Small intestine (tissue), 7 donors: ENCODE results near the gene DCAF16. TPM values are rescaled to one million over a fixed set of nuclear protein-coding genes. Genes with fewer than 3 reads are reported as not detected.

Experiments
- DNase-seq, 2 donors: peaks; one replicate each; pipeline versions ENCODE4 v3.0.0 to v3.0.0-alpha.2; 2013
- FAIRE-seq: peaks from 2 replicates; lab custom pipeline; 2012; peaks lifted over from hg19 to GRCh38; lab: Jason Lieb, UNC
- H3K27ac ChIP-seq, 3 donors: one replicate each; pipeline ENCODE4 v1.5.1; 2013; ENCODE audit warnings: low read length in 2 of 3, mild to moderate bottlenecking in 2 of 3, control low read depth in 1 of 3, inconsistent platforms in 1 of 3, low read depth in 1 of 3, moderate library complexity in 1 of 3
- H3K27me3 ChIP-seq, 3 donors: one replicate each; pipeline ENCODE4 v1.6.1; 2013; ENCODE audit warnings: low read length in 3 of 3, inconsistent platforms in 1 of 3; ENCODE audit not compliant: control insufficient read depth in 3 of 3, insufficient read depth in 3 of 3
- H3K36me3 ChIP-seq, 3 donors: one replicate each; pipeline ENCODE4 v1.6.1; 2013; ENCODE audit warnings: low read length in 3 of 3, inconsistent platforms in 1 of 3, low read depth in 1 of 3, mild to moderate bottlenecking in 1 of 3, moderate library complexity in 1 of 3; ENCODE audit not compliant: control insufficient read depth in 3 of 3, insufficient read depth in 2 of 3
- H3K4me1 ChIP-seq, 3 donors: one replicate each; pipeline ENCODE4 v1.6.1; 2013; ENCODE audit warnings: low read length in 2 of 3, inconsistent platforms in 1 of 3, low read depth in 1 of 3, mild to moderate bottlenecking in 1 of 3, moderate library complexity in 1 of 3; ENCODE audit not compliant: control insufficient read depth in 3 of 3, insufficient read depth in 2 of 3
- H3K4me3 ChIP-seq, 3 donors: one replicate each; pipeline ENCODE4 v1.5.1; 2013; ENCODE audit warnings: low read length in 3 of 3, control low read depth in 1 of 3, inconsistent platforms in 1 of 3, low read depth in 1 of 3, mild to moderate bottlenecking in 1 of 3, moderate library complexity in 1 of 3
- H3K9me3 ChIP-seq, 2 donors: one replicate each; pipeline ENCODE4 v1.6.1; 2013; ENCODE audit warnings: low read depth in 1 of 2, low read length in 1 of 2; ENCODE audit not compliant: control insufficient read depth in 2 of 2, insufficient read depth in 1 of 2
- WGBS, 3 donors: extraction: QIAGEN DNeasy Blood & Tissue Kit; methylation state at CpG; one replicate each; pipeline ENCODE4 v1.1.7; 2013; 5-methylcytosine and 5-hydroxymethylcytosine counted together
- polyA plus RNA-seq, 4 donors: library from polyadenylated mRNA; stranded (reverse) in 3 of 4; unstranded in 1 of 4; fragments of 200-250 nt in 3 of 4; fragments of 120-200 nt in 1 of 4; gene quantifications; one replicate each; pipeline versions ENCODE4 v1.2.1 to v1.2.3, GENCODE V29; 2013
- donor health status: healthy with polysubstance abuse.
- donor health status: control.
- donor health status: control.
- donor health status: Bipolar disorder and iron deficiency.
- donor health status: healthy.

Gene DCAF16
- polyA plus RNA-seq, 4 donors = 3.8 to 40.4 (median 8.4) TPM

GRCh38 chr4:17765514-17766286, 44.9 kb downstream of the DCAF16 start:
- no peak for FAIRE-seq

GRCh38 chr4:17763931-17764330, 46.6 kb downstream of the DCAF16 start:
- no peak overlapping the region for H3K4me3 ChIP-seq
- FAIRE-seq (no peak), DNase-seq (no peak)
- H3K4me1 ChIP-seq = no peaks in the 10 kb centered on the region
- WGBS, 3 donors = 34 to 54% (median 46%) methylated on average over 5 of the region's 5 CpGs
- H3K36me3 ChIP-seq = no peaks in the 10 kb centered on the region
- H3K27me3 ChIP-seq = no peaks in the 10 kb centered on the region
- peaks cover 0 to 9% of the 10 kb centered on the region in 2 donors for H3K9me3 ChIP-seq
- no peak overlapping the region for H3K27ac ChIP-seq

More at GRCh38 chr4:17765514-17766286, 44.9 kb downstream of the DCAF16 start:
- Histone ChIP-seq H3K4me1 (no peaks in the 10 kb centered on the region), H3K27me3 (no peaks in the 10 kb centered on the region), H3K9me3 (peaks cover 0 to 9% of the 10 kb centered on the region in 2 donors), H3K36me3 (no peaks in the 10 kb centered on the region), H3K4me3 (no peak overlapping the region), H3K27ac (no peak overlapping the region)
- DNase-seq = no peak
- WGBS, 3 donors = 69 to 87% (median 74%) methylated on average over 11 of the region's 11 CpGs

GRCh38 chr4:17763416-17763815, 47.1 kb downstream of the DCAF16 start:
- no peaks in the 10 kb centered on the region for H3K36me3 ChIP-seq
- no peaks in the 10 kb centered on the region for H3K4me1 ChIP-seq
- H3K27me3 ChIP-seq = no peaks in the 10 kb centered on the region
- no peak overlapping the region for H3K27ac ChIP-seq
- no peak overlapping the region for H3K4me3 ChIP-seq
- H3K9me3 ChIP-seq = peaks cover 0 to 9% of the 10 kb centered on the region in 2 donors
- no peak for FAIRE-seq
- no peak for DNase-seq
- 82 to 93% (median 92%) methylated on average over 3 of the region's 3 CpGs for WGBS, 3 donors

GRCh38 chr4:17762726-17763125, 47.8 kb downstream of the DCAF16 start:
- Histone ChIP-seq H3K4me1 (no peaks in the 10 kb centered on the region), H3K36me3 (no peaks in the 10 kb centered on the region), H3K27me3 (no peaks in the 10 kb centered on the region), H3K9me3 (peaks cover 0 to 9% of the 10 kb centered on the region in 2 donors), H3K27ac (no peak overlapping the region), H3K4me3 (no peak overlapping the region)
- DNase-seq (no peak), FAIRE-seq (no peak)
- 54 to 81% (median 78%) methylated on average over 1 of the region's 1 CpG for WGBS, 3 donors

GRCh38 chr4:17761062-17761461, 49.5 kb downstream of the DCAF16 start:
- FAIRE-seq (no peak), DNase-seq (no peak)
- Histone ChIP-seq H3K27ac (no peak overlapping the region), H3K4me3 (no peak overlapping the region), H3K36me3 (no peaks in the 10 kb centered on the region), H3K4me1 (no peaks in the 10 kb centered on the region), H3K27me3 (no peaks in the 10 kb centered on the region), H3K9me3 (peaks cover 0 to 5% of the 10 kb centered on the region in 2 donors)
- WGBS, 3 donors = 20 to 53% (median 31%) methylated on average over 1 of the region's 1 CpG

GRCh38 chr4:17760626-17761025, 49.9 kb downstream of the DCAF16 start:
- H3K36me3 ChIP-seq = no peaks in the 10 kb centered on the region

GRCh38 chr4:17758485-17758884, 52.1 kb downstream of the DCAF16 start:
- Histone ChIP-seq H3K36me3 (no peaks in the 10 kb centered on the region), H3K27me3 (no peaks in the 10 kb centered on the region), H3K4me3 (no peak overlapping the region), H3K4me1 (no peaks in the 10 kb centered on the region), H3K9me3 (no peaks in the 10 kb centered on the region), H3K27ac (no peak overlapping the region)
- DNase-seq (no peak), FAIRE-seq (no peak)
- 48 to 50% (median 49%) methylated on average over 5 of the region's 5 CpGs for WGBS, 3 donors

More at GRCh38 chr4:17760626-17761025, 49.9 kb downstream of the DCAF16 start:
- Histone ChIP-seq H3K9me3 (peaks cover 0 to under 1% of the 10 kb centered on the region in 2 donors), H3K27ac (no peak overlapping the region), H3K4me3 (no peak overlapping the region), H3K4me1 (no peaks in the 10 kb centered on the region), H3K27me3 (no peaks in the 10 kb centered on the region)
- 80 to 82% (median 80%) methylated on average over 6 of the region's 6 CpGs for WGBS, 3 donors
- FAIRE-seq = no peak
- no peak for DNase-seq

- no peaks in the 10 kb centered on the region for H3K9me3 ChIP-seq
- no peak overlapping the region for H3K27ac ChIP-seq
- no peaks in the 10 kb centered on the region for H3K27me3 ChIP-seq
- no peaks in the 10 kb centered on the region for H3K36me3 ChIP-seq
- H3K4me1 ChIP-seq = no peaks in the 10 kb centered on the region
- DNase-seq (no peak), FAIRE-seq (no peak)
- H3K4me3 ChIP-seq = no peak overlapping the region
- WGBS, 3 donors = 64 to 70% (median 68%) methylated on average over 1 of the region's 1 CpG
Observed at GRCh38 chr4:17757621-17758020, 52.9 kb downstream of the DCAF16 start.
